ENCODE results near the gene PLD5.
"Not testable (repeated sequence)": the region's sequence is repeated elsewhere in the genome, so short reads cannot be mapped to it uniquely, and the experiment has no call there.

The PLD5 gene

DNA sequence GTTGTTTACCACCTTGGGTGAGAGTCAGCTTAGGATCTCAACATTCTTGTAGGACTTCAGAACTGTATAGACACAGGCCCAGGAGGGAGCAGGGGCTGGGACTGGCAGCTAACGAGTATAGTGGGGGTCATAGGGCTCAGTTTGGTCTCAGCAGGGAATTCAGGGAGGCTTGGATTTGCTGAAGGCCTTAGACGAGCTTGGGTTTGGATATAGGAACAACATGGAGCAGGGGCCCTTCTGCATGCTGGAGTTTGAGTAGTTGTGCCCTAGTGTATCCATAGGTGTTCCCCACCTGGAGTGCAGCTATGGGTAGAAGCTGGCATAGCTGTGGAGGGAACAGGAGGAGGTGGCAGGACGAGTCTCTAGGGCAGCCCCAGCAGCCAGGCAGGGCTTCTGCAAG lies 462.2 kb downstream of the PLD5 start:
- TF ChIP-seq, protein P1, sequence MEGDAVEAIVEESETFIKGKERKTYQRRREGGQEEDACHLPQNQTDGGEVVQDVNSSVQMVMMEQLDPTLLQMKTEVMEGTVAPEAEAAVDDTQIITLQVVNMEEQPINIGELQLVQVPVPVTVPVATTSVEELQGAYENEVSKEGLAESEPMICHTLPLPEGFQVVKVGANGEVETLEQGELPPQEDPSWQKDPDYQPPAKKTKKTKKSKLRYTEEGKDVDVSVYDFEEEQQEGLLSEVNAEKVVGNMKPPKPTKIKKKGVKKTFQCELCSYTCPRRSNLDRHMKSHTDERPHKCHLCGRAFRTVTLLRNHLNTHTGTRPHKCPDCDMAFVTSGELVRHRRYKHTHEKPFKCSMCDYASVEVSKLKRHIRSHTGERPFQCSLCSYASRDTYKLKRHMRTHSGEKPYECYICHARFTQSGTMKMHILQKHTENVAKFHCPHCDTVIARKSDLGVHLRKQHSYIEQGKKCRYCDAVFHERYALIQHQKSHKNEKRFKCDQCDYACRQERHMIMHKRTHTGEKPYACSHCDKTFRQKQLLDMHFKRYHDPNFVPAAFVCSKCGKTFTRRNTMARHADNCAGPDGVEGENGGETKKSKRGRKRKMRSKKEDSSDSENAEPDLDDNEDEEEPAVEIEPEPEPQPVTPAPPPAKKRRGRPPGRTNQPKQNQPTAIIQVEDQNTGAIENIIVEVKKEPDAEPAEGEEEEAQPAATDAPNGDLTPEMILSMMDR (IDR thresholded peaks at IDR 0.05; ENCODE audit: insufficient read depth, missing control alignments) = no peak
- FAIRE-seq (no peak), DNase-seq (ENCODE audit: insufficient read length, low spot score) (no peak)

GRCh38 chr1:242059976-242060375 lies 464.5 kb downstream of the PLD5 start:
- TF ChIP-seq, protein P1 (IDR thresholded peaks at IDR 0.05; ENCODE audit: insufficient read depth, missing control alignments) = no peak
- DNase-seq (ENCODE audit: insufficient read length, low spot score) (no peak), FAIRE-seq (no peak)

- DNase-seq (ENCODE audit: insufficient read length, low spot score); FAIRE-seq: not testable (repeated sequence)
Measured at GRCh38 chr1:242058582-242058981, 465.9 kb downstream of the PLD5 start.

GRCh38 chr1:242058181-242058580 lies 466.3 kb downstream of the PLD5 start:
- not testable (repeated sequence) for DNase-seq (ENCODE audit: insufficient read length, low spot score)

DNA sequence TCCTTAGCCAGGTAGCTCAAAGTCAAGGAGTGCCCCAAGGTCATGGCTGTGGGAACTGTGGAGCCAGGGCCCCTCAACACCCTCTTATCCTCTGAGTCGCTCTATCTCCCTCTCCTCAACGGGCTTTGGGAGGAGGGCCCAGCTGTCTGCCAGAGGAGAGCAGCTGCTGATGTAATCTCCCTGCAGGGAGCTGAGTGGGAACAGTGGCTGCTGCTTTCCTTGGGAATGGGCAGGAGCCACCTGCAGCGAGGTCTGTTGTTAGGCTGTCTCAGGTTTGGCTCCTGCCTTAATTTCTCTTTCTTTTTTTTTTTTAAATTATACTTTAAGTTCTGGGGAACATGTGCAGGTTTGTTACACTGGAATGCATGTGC lies 466.8 kb downstream of the PLD5 start:
- FAIRE-seq (no peak), DNase-seq (ENCODE audit: insufficient read length, low spot score) (no peak)
- TF ChIP-seq, protein P1 (IDR thresholded peaks at IDR 0.05; ENCODE audit: insufficient read depth, missing control alignments) = no peak

More at GRCh38 chr1:242058181-242058580, 466.3 kb downstream of the PLD5 start:
- not testable (repeated sequence) for FAIRE-seq

- TF ChIP-seq, protein P1 (IDR thresholded peaks at IDR 0.05; ENCODE audit: insufficient read depth, missing control alignments) = no peak
- DNase-seq (ENCODE audit: insufficient read length, low spot score) (no peak), FAIRE-seq (no peak)
Measured at GRCh38 chr1:242056988-242057744, 467.3 kb downstream of the PLD5 start.

DNA sequence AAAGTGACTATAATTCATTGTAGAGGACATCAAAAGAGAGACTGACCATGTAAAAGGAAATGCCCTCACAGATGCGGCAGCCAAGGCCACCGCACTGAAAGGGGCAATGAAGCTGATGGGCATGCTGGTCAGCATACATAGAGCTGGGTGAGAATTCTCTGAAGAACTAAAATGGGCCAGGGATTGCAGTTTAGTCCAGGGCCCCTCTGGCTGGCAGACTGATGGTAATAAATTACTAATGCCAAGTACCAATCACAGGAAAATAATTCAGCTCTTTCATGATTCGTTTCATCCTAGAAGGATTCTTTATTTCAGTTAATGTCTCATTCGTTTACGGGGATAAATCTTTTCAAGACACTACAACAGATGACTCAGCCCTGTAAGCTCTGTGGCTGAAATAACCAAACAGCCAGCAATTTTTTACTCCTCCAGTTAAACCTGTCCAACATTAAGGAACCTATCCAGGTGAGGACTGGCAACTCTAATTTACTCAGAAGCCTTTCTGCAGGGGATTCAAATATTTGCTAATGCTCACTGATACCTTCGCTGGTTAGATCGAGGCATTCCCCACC lies 468.7 kb downstream of the PLD5 start:
- TF ChIP-seq, protein P1 (IDR thresholded peaks at IDR 0.05; ENCODE audit: insufficient read depth, missing control alignments) = no peak
- FAIRE-seq = no peak
- no peak for DNase-seq (ENCODE audit: insufficient read length, low spot score)

DNA sequence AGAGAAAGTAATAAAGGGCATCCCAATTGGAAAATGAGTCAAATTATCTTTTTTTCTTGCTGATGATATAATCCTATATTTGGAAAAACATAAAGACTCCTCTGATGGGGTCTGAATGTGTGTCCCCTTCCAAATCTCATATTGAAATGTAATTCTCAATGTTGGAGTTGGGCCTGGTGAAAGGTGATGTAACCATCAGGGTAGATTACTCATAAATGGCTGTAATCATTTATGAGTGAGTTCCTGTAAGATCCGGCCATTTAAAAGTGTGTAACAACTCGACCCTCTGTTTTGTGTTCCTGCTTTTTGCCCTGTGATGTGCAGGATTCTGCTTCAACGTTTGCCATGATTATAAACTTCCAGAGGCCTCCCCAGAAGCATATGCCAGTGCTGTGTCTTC lies 481.3 kb downstream of the PLD5 start:
- TF ChIP-seq, protein P1 (IDR thresholded peaks at IDR 0.05; ENCODE audit: insufficient read depth, missing control alignments) = no peak
- no peak for DNase-seq (ENCODE audit: insufficient read length, low spot score)
- no peak for FAIRE-seq

Measured in D721Med (cell line).